Measurements from ENCODE around the gene PEX6.
"Not testable (repeated sequence)": the region's sequence is repeated elsewhere in the genome, so short reads cannot be mapped to it uniquely, and the experiment has no call there.

The PEX6 gene

DNA sequence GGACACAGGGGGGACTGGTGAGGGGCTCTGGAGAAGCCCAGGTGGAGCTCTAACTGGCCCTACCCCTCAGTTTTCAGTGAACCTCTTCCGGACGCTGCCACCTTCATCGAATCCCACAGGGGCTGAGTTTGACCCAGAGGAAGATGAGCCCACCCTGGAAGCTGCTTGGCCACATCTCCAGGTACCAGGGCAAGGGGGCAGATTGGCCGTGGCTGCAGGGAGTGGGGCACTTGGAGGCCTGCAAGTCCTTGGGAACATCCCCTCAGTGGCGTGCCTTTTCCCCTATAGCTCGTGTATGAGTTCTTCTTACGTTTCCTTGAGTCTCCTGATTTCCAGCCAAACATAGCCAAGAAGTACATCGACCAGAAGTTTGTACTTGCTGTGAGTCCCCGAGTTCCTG lies 28.1 kb upstream of the PEX6 start:
- no peak overlapping the region for H3K4me3 ChIP-seq (ENCODE audit: low read depth, low read length)
- TF ChIP-seq, protein P1, sequence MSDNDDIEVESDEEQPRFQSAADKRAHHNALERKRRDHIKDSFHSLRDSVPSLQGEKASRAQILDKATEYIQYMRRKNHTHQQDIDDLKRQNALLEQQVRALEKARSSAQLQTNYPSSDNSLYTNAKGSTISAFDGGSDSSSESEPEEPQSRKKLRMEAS (IDR thresholded peaks at IDR 0.05; ENCODE audit: low read depth, low read length) = no peak
- TF ChIP-seq MYC (IDR thresholded peaks at IDR 0.05; ENCODE audit: low read depth, low read length) = no peak
- no peak for TF ChIP-seq POLR2A (IDR thresholded peaks at IDR 0.05; ENCODE audit: extremely low read depth, insufficient read length)
- TF ChIP-seq, protein P2, sequence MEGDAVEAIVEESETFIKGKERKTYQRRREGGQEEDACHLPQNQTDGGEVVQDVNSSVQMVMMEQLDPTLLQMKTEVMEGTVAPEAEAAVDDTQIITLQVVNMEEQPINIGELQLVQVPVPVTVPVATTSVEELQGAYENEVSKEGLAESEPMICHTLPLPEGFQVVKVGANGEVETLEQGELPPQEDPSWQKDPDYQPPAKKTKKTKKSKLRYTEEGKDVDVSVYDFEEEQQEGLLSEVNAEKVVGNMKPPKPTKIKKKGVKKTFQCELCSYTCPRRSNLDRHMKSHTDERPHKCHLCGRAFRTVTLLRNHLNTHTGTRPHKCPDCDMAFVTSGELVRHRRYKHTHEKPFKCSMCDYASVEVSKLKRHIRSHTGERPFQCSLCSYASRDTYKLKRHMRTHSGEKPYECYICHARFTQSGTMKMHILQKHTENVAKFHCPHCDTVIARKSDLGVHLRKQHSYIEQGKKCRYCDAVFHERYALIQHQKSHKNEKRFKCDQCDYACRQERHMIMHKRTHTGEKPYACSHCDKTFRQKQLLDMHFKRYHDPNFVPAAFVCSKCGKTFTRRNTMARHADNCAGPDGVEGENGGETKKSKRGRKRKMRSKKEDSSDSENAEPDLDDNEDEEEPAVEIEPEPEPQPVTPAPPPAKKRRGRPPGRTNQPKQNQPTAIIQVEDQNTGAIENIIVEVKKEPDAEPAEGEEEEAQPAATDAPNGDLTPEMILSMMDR (IDR thresholded peaks at IDR 0.05; ENCODE audit: low read depth, low read length) = no peak
- no peak for DNase-seq (ENCODE audit: low read depth)

DNA sequence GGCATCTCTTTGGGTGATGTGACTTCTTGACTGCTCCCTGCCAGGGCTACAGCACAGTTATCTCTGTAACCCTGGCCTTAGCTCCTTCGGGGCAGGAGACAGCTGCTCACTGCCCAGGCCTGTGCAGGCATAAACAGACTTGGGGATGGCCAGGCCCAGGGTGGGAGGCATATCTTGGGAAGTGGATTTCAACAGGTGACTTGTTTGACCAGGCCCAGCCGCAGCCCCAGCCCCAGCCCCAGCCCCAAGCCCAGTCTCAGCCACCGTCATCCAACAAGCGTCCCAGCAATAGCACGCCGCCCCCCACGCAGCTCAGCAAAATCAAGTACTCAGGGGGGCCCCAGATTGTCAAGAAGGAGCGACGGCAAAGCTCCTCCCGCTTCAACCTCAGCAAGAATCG lies 27.3 kb upstream of the PEX6 start:
- TF ChIP-seq, protein P2 (IDR thresholded peaks at IDR 0.05; ENCODE audit: low read depth, low read length) = no peak
- TF ChIP-seq POLR2A (IDR thresholded peaks at IDR 0.05; ENCODE audit: extremely low read depth, insufficient read length) (no peak), MYC (IDR thresholded peaks at IDR 0.05; ENCODE audit: low read depth, low read length) (no peak)
- TF ChIP-seq, protein P1 (IDR thresholded peaks at IDR 0.05; ENCODE audit: low read depth, low read length) = no peak
- DNase-seq (ENCODE audit: low read depth) = no peak
- no peak overlapping the region for H3K4me3 ChIP-seq (ENCODE audit: low read depth, low read length)

DNA sequence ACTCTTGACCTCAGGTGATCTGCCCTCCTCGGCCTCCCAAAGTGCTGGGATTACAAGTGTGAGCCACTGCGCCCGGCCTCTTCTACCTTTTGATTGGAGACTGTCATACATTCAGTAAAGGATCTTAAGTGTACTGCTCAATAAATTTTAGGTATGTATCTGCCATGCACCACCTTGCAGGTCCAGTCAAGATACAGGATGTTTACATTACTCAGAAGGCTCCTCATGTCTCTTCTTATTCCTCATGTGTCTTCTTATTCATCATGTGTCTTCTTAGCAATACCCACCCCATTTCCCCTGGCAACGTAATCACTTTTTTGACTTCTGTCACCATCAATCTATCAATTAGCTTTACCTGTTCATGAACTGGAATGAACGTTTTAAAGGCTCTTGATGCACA lies 26.9 kb upstream of the PEX6 start:
- TF ChIP-seq, protein P1 (IDR thresholded peaks at IDR 0.05; ENCODE audit: low read depth, low read length) = no peak
- TF ChIP-seq, protein P2 (IDR thresholded peaks at IDR 0.05; ENCODE audit: low read depth, low read length) = no peak
- no peak for TF ChIP-seq MYC (IDR thresholded peaks at IDR 0.05; ENCODE audit: low read depth, low read length)
- TF ChIP-seq POLR2A (IDR thresholded peaks at IDR 0.05; ENCODE audit: extremely low read depth, insufficient read length) = no peak
- no peak overlapping the region for H3K4me3 ChIP-seq (ENCODE audit: low read depth, low read length)
- no peak for DNase-seq (ENCODE audit: low read depth)

DNA sequence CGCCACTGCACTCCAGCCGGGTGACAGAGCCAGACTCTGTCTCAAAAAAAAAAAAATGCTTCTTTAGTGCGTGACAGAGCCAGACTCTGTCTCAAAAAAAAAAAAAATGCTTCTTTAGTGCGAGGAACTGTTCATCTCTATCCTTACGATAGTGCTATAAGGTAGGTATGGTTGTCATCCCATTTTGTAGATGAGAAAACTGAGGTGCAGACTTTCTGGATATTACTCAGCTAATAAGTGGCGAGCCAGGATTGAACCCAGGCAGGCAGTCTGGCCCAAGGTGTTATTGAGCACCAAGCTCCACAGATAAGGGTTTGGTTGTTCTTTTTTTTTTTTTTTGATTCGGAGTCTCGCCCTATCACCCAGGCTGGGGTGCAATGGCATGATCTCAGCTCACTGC lies 22.9 kb upstream of the PEX6 start:
- TF ChIP-seq, protein P1 (IDR thresholded peaks at IDR 0.05; ENCODE audit: low read depth, low read length) = no peak
- TF ChIP-seq MYC (IDR thresholded peaks at IDR 0.05; ENCODE audit: low read depth, low read length) (no peak), POLR2A (IDR thresholded peaks at IDR 0.05; ENCODE audit: extremely low read depth, insufficient read length) (no peak)
- TF ChIP-seq, protein P2 (IDR thresholded peaks at IDR 0.05; ENCODE audit: low read depth, low read length) = no peak
- no peak overlapping the region for H3K4me3 ChIP-seq (ENCODE audit: low read depth, low read length)

DNA sequence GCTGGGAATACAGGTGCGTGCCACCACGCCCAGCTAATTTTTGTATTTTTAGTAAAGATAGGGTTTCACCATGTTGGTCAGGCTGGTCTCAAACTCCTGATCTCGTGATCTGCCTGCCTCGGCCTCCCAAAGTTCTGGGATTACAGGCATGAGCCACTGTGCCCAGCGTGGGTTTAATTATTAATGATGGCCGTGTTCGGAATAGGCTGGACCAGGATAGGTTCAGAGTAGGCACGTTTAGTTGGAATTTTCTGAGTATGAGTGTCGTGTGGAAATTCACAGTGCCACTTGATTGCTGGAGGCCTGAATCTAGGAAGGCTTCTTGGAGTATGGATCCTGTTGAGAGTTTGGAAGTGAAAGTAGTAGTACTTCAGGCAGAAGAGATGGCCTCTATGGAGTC lies 19.2 kb upstream of the PEX6 start:
- not testable (repeated sequence) for DNase-seq (ENCODE audit: low read depth); H3K4me3 ChIP-seq (ENCODE audit: low read depth, low read length)

More for the DNA sequence above, 22.9 kb upstream of the PEX6 start:
- DNase-seq (ENCODE audit: low read depth) = no peak

DNA sequence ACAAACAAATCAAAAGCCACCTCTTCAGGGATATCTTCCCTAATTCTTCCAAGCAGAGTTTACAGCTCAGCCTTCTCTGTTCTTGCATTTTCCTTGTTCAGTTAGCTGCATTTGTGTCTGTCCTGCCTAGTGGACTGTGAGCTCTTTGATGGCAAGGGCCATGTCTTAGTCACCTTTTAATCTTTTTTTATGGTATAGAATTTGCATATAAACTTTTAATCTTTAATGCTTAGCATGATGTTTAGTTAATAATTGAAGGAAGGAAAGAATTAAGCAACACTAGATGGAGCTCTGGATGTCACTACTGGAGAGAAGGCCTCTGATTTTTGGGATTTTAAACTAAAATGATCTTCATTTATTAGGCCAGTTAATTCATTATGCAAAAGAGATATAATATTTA lies 17.5 kb upstream of the PEX6 start:
- TF ChIP-seq POLR2A (IDR thresholded peaks at IDR 0.05; ENCODE audit: extremely low read depth, insufficient read length) = no peak
- TF ChIP-seq, protein P2 (IDR thresholded peaks at IDR 0.05; ENCODE audit: low read depth, low read length) = no peak
- TF ChIP-seq, protein P1 (IDR thresholded peaks at IDR 0.05; ENCODE audit: low read depth, low read length) = no peak
- no peak for TF ChIP-seq MYC (IDR thresholded peaks at IDR 0.05; ENCODE audit: low read depth, low read length)
- H3K4me3 ChIP-seq (ENCODE audit: low read depth, low read length) = no peak overlapping the region
- DNase-seq (ENCODE audit: low read depth) = no peak

Measured in NB4 (cell line).